Keratinocyte (primary cell): ENCODE measurements around the gene TRPM2. TPM values are rescaled to one million over a fixed set of nuclear protein-coding genes. Genes with fewer than 3 reads are reported as not detected.
"Not testable (repeated sequence)": the region's sequence is repeated elsewhere in the genome, so short reads cannot be mapped to it uniquely, and the experiment has no call there.

ENCODE experiments used
- DNase-seq: peaks from one replicate; pipeline ENCODE4 v3.0.0-alpha.2; 2011; ENCODE audit warnings: low read depth, missing footprints, low spot score
- FAIRE-seq: peaks from 2 replicates; lab custom pipeline; 2011; peaks lifted over from hg19 to GRCh38; lab: Jason Lieb, UNC
- H2AFZ ChIP-seq: 2 replicates; pipeline ENCODE4 v1.6.0; 2012; ENCODE audit warnings: low read length, control low read depth, inconsistent platforms; ENCODE audit not compliant: control insufficient read depth
- H3K27ac ChIP-seq: 2 replicates; pipeline ENCODE4 v1.5.1; 2011; ENCODE audit warnings: low read length; ENCODE audit not compliant: control insufficient read depth, insufficient read depth
- H3K27me3 ChIP-seq: 3 replicates; pipeline ENCODE4 v1.6.0; 2011; ENCODE audit warnings: low read length; ENCODE audit not compliant: control insufficient read depth, insufficient read depth; ENCODE audit errors: extremely low read depth
- H3K36me3 ChIP-seq, 2 experiments: 2 replicates in 1 of 2; 3 replicates in 1 of 2; pipeline ENCODE4 v1.5.1; 2011; ENCODE audit warnings: low read length in 2 of 2, mild to moderate bottlenecking in 1 of 2; ENCODE audit not compliant: control insufficient read depth in 2 of 2, insufficient read depth in 2 of 2; ENCODE audit errors: extremely low read depth in 1 of 2
- H3K4me1 ChIP-seq: 3 replicates; pipeline ENCODE4 v1.5.1; 2011; ENCODE audit warnings: low read length; ENCODE audit not compliant: control insufficient read depth, insufficient read depth; ENCODE audit errors: extremely low read depth
- H3K4me2 ChIP-seq: 3 replicates; pipeline ENCODE4 v1.6.0; 2011; ENCODE audit warnings: low read depth, low read length; ENCODE audit not compliant: control insufficient read depth, insufficient read depth; ENCODE audit errors: extremely low read depth
- H3K4me3 ChIP-seq, 3 experiments: fragments of 200-600 bp in 1 of 3; sonication (generic) in 1 of 3; 2 replicates in 2 of 3; 3 replicates in 1 of 3; pipeline ENCODE4 v1.5.1; 2011 to 2016; ENCODE audit warnings: low read length in 3 of 3, mild to moderate bottlenecking in 3 of 3, control low read depth in 2 of 3, inconsistent platforms in 1 of 3, low read depth in 1 of 3, mixed read lengths in 1 of 3, mixed run types in 1 of 3, moderate library complexity in 1 of 3; ENCODE audit not compliant: control insufficient read depth in 2 of 3, insufficient read depth in 2 of 3; ENCODE audit errors: extremely low read depth in 1 of 3
- H3K79me2 ChIP-seq: 2 replicates; pipeline ENCODE4 v1.6.0; 2012; ENCODE audit warnings: low read length; ENCODE audit not compliant: control insufficient read depth, insufficient read depth
- H3K9ac ChIP-seq: 3 replicates; pipeline ENCODE4 v1.6.0; 2011; ENCODE audit warnings: low read length; ENCODE audit not compliant: control insufficient read depth, insufficient read depth; ENCODE audit errors: extremely low read depth
- H3K9me1 ChIP-seq: 3 replicates; pipeline ENCODE4 v1.6.0; 2011; ENCODE audit warnings: low read length; ENCODE audit not compliant: control insufficient read depth, insufficient read depth; ENCODE audit errors: extremely low read depth
- H3K9me3 ChIP-seq: 2 replicates; pipeline ENCODE4 v1.5.1; 2012; ENCODE audit warnings: low read depth, low read length; ENCODE audit not compliant: control insufficient read depth
- H4K20me1 ChIP-seq: 3 replicates; pipeline ENCODE4 v1.6.0; 2011; ENCODE audit warnings: low read length; ENCODE audit not compliant: control insufficient read depth, insufficient read depth; ENCODE audit errors: extremely low read depth
- EZH2 ChIP-seq: IDR thresholded peaks from one replicate; pipeline ENCODE4 v1.6.1; 2012; ENCODE audit warnings: inconsistent platforms, mild to moderate bottlenecking, low read length, moderate library complexity
- dilution Hi-C: fragments of 300-500 bp; cut with MboI; formaldehyde crosslinking; loops from one replicate; pipeline ENCODE4 v1.7.0; 2020; ENCODE audit warnings: low sequenced_read_pairs; ENCODE audit not compliant: extremely low pct_ligation_motif_present
- polyA plus RNA-seq, 5 experiments: library from polyadenylated mRNA; depleted of rRNA in 3 of 5; stranded (reverse) in 3 of 5; stranded (forward) in 1 of 5; unstranded in 1 of 5; fragments of >200 nt; gene quantifications; 1 replicate in 1 of 5; 2 replicates in 3 of 5; 3 replicates in 1 of 5; pipeline versions ENCODE4 v1.2.1 to v1.2.3, GENCODE V29; 2011 to 2012; ENCODE audit warnings: missing spikeins in 2 of 5, low read depth in 1 of 5, low replicate concordance in 1 of 5
- TF ChIP-seq, protein P1 (sequence below), 3 experiments: IDR thresholded peaks in 1 of 3; conservative IDR thresholded peaks in 1 of 3; optimal IDR thresholded peaks in 1 of 3; 2 replicates in 2 of 3; 3 replicates in 1 of 3; pipeline versions ENCODE3 to v1.5.1; 2011; ENCODE audit warnings: low read length in 3 of 3, mild to moderate bottlenecking in 3 of 3, moderate library complexity in 2 of 3, control low read depth in 1 of 3, inconsistent platforms in 1 of 3; ENCODE audit not compliant: insufficient read depth in 2 of 3; ENCODE audit errors: extremely low read depth in 1 of 3

Gene TRPM2
- polyA plus RNA-seq, 1 donor (not counting 4 experiments of a cell fraction or from before 2014, with no cell fraction given): 0.31 TPM

DNA sequence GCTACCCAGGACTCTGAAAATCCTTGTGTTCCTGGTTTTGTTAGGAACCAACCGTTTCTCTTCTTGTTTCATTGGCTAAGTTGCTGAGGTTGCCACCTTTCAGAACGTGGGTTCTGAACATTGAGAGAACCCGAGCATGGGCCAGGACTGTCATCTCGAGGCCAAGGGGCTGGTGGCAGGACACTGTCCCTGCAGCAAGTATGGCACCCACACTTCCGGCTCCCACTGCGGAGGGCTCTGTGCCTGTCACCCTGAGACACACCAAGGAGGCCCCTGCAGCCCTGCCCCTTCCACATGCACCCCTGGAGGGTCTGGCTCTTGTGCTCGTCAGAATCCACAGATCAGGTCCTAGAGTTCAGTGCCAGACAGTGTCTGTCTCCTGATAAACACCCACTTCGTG is 62.8 kb downstream of the TRPM2 start:
- Histone ChIP-seq H3K9me3 (peaks cover 29% of the 10 kb centered on the region), H2AFZ (no peak overlapping the region), H3K27me3 (no peaks in the 10 kb centered on the region), H3K79me2 (no peaks in the 10 kb centered on the region), H3K4me2 (no peak overlapping the region), H4K20me1 (no peaks in the 10 kb centered on the region), H3K4me3 (no peak overlapping the region), H3K9me1 (no peaks in the 10 kb centered on the region), H3K36me3 (no peaks in the 10 kb centered on the region), H3K9ac (no peak overlapping the region), H3K4me1 (no peaks in the 10 kb centered on the region), H3K27ac (no peak overlapping the region)
- no peak for DNase-seq
- dilution Hi-C loops: no loop called here
- TF ChIP-seq, protein P1, sequence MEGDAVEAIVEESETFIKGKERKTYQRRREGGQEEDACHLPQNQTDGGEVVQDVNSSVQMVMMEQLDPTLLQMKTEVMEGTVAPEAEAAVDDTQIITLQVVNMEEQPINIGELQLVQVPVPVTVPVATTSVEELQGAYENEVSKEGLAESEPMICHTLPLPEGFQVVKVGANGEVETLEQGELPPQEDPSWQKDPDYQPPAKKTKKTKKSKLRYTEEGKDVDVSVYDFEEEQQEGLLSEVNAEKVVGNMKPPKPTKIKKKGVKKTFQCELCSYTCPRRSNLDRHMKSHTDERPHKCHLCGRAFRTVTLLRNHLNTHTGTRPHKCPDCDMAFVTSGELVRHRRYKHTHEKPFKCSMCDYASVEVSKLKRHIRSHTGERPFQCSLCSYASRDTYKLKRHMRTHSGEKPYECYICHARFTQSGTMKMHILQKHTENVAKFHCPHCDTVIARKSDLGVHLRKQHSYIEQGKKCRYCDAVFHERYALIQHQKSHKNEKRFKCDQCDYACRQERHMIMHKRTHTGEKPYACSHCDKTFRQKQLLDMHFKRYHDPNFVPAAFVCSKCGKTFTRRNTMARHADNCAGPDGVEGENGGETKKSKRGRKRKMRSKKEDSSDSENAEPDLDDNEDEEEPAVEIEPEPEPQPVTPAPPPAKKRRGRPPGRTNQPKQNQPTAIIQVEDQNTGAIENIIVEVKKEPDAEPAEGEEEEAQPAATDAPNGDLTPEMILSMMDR (optimal IDR thresholded peaks at IDR 0.05 in 1 of 3, IDR thresholded peaks at IDR 0.05 in 1 of 3, conservative IDR thresholded peaks at IDR 0.05 in 1 of 3; ENCODE audit: extremely low read depth in 1 of 3, insufficient read depth in 2 of 3, low read length in 3 of 3): no peak
- no peak for TF ChIP-seq EZH2
- no peak for FAIRE-seq

DNA sequence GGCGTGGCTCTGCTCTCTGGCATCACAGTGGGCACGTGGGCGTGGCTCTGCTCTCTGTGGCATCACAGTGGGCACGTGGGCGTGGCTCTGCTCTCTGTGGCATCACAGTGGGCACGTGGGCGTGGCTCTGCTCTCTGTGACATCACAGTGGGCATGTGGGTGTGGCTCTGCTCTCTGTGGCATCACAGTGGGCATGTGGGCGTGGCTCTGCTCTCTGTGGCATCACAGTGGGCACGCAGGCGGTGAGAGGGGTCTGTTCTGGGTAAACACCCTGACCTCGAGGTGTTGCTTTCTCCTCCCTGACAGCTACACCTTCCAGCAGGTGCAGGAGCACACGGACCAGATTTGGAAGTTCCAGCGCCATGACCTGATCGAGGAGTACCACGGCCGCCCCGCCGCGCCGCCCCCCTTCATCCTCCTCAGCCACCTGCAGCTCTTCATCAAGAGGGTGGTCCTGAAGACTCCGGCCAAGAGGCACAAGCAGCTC is 64.2 kb downstream of the TRPM2 start:
- H3K9ac ChIP-seq, DNase-seq, H3K4me1 ChIP-seq, H3K4me3 ChIP-seq, H3K27ac ChIP-seq, H3K27me3 ChIP-seq, dilution Hi-C loops, H3K79me2 ChIP-seq, H3K4me2 ChIP-seq, H2AFZ ChIP-seq, H3K36me3 ChIP-seq, FAIRE-seq, H4K20me1 ChIP-seq, H3K9me1 ChIP-seq: not testable (repeated sequence)
- H3K9me3 ChIP-seq: peaks cover 29% of the 10 kb centered on the region
